ENCODE measurements around the gene RBPJL.

Gene RBPJL

GRCh38 chr20:45294003-45294368 is 12.7 kb upstream of the RBPJL start:
- no peak for DNase-seq

- no peak for DNase-seq
These were observed 12.0 kb upstream of the RBPJL start for GRCh38 chr20:45294659-45295058.

- no peak for DNase-seq
These were observed 8.7 kb upstream of the RBPJL start for GRCh38 chr20:45297786-45298497.

GRCh38 chr20:45299786-45300185 is 6.9 kb upstream of the RBPJL start:
- no peak for DNase-seq

- no peak for DNase-seq
These were observed 5.7 kb upstream of the RBPJL start for GRCh38 chr20:45300961-45301360.

GRCh38 chr20:45301824-45302271 is 4.8 kb upstream of the RBPJL start:
- DNase-seq = no peak

- DNase-seq = no peak
These were observed 2.8 kb upstream of the RBPJL start for GRCh38 chr20:45303586-45304463.

- no peak for DNase-seq
These were observed 2.1 kb upstream of the RBPJL start for GRCh38 chr20:45304464-45304999.

GRCh38 chr20:45305262-45305661 is 1.4 kb upstream of the RBPJL start:
- DNase-seq = no peak

- no peak for DNase-seq
These were observed 518 bp downstream of the RBPJL start for GRCh38 chr20:45307076-45307640.

GRCh38 chr20:45308117-45308778 is 1.6 kb downstream of the RBPJL start, which contains the start of gene MATN4:
Gene MATN4, minus strand, starts transcription at chr20:45308299. Its CDS starts 2,717 bp downstream, at chr20:45305582.
- no peak for DNase-seq

- no peak for DNase-seq
These were observed 2.4 kb downstream of the RBPJL start for GRCh38 chr20:45309075-45309474.

GRCh38 chr20:45311589-45312211 is 5.1 kb downstream of the RBPJL start:
- DNase-seq = peak; percentile 32

- DNase-seq = no peak
These were observed 5.6 kb downstream of the RBPJL start for GRCh38 chr20:45312241-45312640.

GRCh38 chr20:45313065-45313695 is 6.5 kb downstream of the RBPJL start:
- no peak for DNase-seq

- DNase-seq = no peak
These were observed 7.3 kb downstream of the RBPJL start for GRCh38 chr20:45313943-45314342.

- DNase-seq = no peak
These were observed 9.0 kb downstream of the RBPJL start for GRCh38 chr20:45315672-45316071.

- no peak for DNase-seq
These were observed 9.8 kb downstream of the RBPJL start for GRCh38 chr20:45316150-45317080.

- DNase-seq = no peak
These were observed 11.2 kb downstream of the RBPJL start for GRCh38 chr20:45317826-45318225.

- DNase-seq = no peak
These were observed 11.8 kb downstream of the RBPJL start for GRCh38 chr20:45318386-45318939.

All from NCI-H1092 (cell line).